ENCODE data around the gene CTNNA1. TPM values are rescaled to one million over a fixed set of nuclear protein-coding genes. Genes with fewer than 3 reads are reported as not detected.

The CTNNA1 gene
- total and polyA plus RNA-seq, 9 of the 15 experiments (the other 6 are each of a cell fraction or from before 2014, with no cell fraction given), result 29.6 to 117 (median 89.1) TPM

GRCh38 chr5:138705567-138705966 is 47.7 kb upstream of the CTNNA1 start:
- Histone ChIP-seq H3K27ac (ENCODE audit: extremely low read depth, low read depth, low read length) (no peak overlapping the region), H2AFZ (ENCODE audit: low read depth, low read length) (no peak overlapping the region), H3K79me2 (ENCODE audit: control insufficient read depth, insufficient read depth, low read length) (no peaks in the 10 kb centered on the region), H3K36me3 (ENCODE audit: control insufficient read depth, insufficient read depth, low read length) (no peaks in the 10 kb centered on the region), H3K4me2 (ENCODE audit: insufficient read depth, low read length) (no peak overlapping the region), H4K20me1 (replicated peaks; ENCODE audit: control insufficient read depth, insufficient read depth, low read length) (no peaks in the 10 kb centered on the region), H3K9me3 (replicated peaks; ENCODE audit: control insufficient read depth, insufficient read depth, low read depth, low read length) (no peaks in the 10 kb centered on the region), H3K4me3 (no peak overlapping the region), H3K4me1 (replicated peaks in 1 of 2; ENCODE audit: control insufficient read depth in 2 of 2, insufficient read depth in 2 of 2, low read length in 2 of 2) (peaks cover 3 to 18% of the 10 kb centered on the region in 2 experiments; a peak in 4 of 5 replicates), H3K27me3 (ENCODE audit: control insufficient read depth in 2 of 2, insufficient read depth in 2 of 2, low read length in 2 of 2) (no peaks in the 10 kb centered on the region), H3K9ac (ENCODE audit: insufficient read depth in 1 of 2, low read depth in 2 of 2, low read length in 2 of 2) (no peak overlapping the region), H3K9me1 (ENCODE audit: control insufficient read depth, insufficient read depth, low read length) (no peaks in the 10 kb centered on the region)
- TF ChIP-seq RBM25 (IDR thresholded peaks at IDR 0.05; ENCODE audit: low read depth, low read length, severe bottlenecking) (peak; percentile 36), HLTF (IDR thresholded peaks at IDR 0.05) (no peak), TSC22D4 (tag; IDR thresholded peaks at IDR 0.05) (no peak), CREBBP (IDR thresholded peaks at IDR 0.05; ENCODE audit: low read depth, low read length) (no peak), BCOR (IDR thresholded peaks at IDR 0.05) (peak; percentile 58; the same call in 1 of the 2 replicates), NFE2 (IDR thresholded peaks at IDR 0.05; ENCODE audit: low read depth) (peak; percentile 5; the same call in 1 of the 2 replicates), ZFP36 (IDR thresholded peaks at IDR 0.05; ENCODE audit: low read depth, low read length, partially characterized antibody) (peak; percentile 78), ZSCAN29 (IDR thresholded peaks at IDR 0.05) (no peak), HEY1 (CRISPR knock-in tag; IDR thresholded peaks at IDR 0.05; ENCODE audit: borderline replicate concordance) (no peak), ZBTB9 (CRISPR knock-in tag; IDR thresholded peaks at IDR 0.05) (no peak), CHAMP1 (IDR thresholded peaks at IDR 0.05) (no peak)
- ATAC-seq (no peak), DNase-seq (ENCODE audit: extremely low read depth in 1 of 4, low spot score in 3 of 4) (no peak), FAIRE-seq (no peak)
- WGBS (ENCODE audit: insufficient coverage, low coverage, missing lambda C conversion rate), result 6% methylated on average over 1 of the region's 1 CpG
- intact Hi-C loops (cut with micrococcal nuclease) (no loop called here), in situ Hi-C loops (cut with MboI) (no loop called here)
- no TSS peak for BruUV-seq (replicated peaks)
- ChIA-PET POLR2A (interaction anchor here (0.9 to 1.1 kb wide), 3 partner anchors 9 to 94 kb away, joined by 3 to 4 read pairs (median 3); no protein-coding TSS in a partner anchor), CTCF (ENCODE audit: low intra/inter-chr PET ratio) (no interaction called here)

Data from K562 (cell line).